Activated T-cell treated with anti-CD3 and anti-CD28 coated beads for 1 hour (primary cell): ENCODE results near the gene IL33.

Experiments
- DNase-seq: peaks from one replicate; pipeline ENCODE4 v3.0.0-alpha.2; 2020; ENCODE audit warnings: low read depth

Gene IL33

DNA sequence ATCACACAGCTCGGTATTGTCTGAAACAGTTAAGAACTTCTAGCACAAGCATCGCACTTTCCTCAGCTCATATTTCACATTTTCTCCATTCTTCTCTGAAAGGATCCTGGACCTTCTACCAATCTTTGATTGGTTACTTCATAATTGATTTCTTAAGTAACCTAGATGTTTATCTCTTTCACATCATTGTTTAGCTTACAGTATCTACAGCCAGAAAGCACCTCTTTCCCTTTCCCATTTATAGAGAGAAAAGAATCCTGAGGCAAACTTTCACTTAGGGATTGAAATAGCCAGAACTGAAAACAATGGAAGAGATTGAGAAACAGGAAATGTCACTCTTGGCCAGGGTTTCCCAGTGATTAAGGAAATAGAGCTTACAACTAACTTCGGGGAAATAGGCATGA lies 2.5 kb downstream of the IL33 start:
- no peak for DNase-seq

DNA sequence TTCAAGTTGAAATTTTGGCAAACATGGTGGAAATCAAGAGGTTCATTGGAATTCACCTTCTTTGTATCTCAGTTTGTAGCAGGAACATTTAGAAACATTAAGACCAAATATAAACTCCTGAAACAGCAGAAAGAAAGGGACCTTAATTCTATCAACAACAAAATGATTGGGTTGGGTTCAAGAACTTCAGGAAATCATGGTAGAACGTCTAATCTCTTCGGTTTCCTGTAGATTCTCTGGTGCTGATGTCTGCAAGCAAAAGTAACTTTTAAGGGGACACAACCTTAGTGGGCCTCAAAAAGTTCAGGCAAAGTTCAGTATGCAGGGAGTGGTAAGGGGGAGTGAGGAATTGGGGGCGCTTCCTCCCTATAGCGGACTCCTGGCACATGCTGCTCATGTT lies 3.4 kb downstream of the IL33 start:
- no peak for DNase-seq

- DNase-seq, result no peak
Observed at GRCh38 chr9:6219981-6220380, 4.4 kb downstream of the IL33 start.

DNA sequence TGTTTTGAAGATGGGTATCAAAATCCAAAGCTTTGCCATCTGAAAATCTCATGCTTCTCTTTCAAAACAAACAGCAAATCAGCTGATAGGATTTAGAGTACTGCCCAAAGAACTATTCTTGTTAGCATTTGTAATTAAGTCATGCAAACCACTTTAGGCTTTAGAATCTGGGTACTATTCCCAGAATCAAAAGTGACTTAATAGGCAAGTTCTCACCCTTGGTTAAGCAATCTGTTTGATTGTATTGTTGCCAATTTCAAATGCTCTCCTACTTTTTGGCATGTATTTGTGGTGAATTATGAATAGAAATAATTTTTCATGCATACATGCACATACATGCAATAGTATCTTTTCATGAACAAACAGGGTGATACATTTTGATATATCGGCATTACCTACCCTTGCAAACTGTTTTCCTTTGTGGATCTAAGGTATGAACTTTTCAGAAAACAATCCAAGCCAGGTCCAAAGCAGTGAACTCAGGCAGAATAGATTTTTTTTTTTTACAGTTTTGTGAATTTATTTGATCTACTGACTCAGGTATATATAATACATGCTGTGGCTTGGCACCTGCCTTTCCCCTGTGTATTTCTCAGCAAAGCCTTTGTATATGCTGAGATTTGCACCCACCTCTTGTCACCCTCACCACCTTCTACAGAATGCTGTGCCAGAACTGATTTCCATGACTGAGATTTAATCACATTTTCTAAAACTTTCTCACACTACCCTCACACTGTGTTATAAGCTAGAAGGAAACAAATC lies 9.0 kb downstream of the IL33 start:
- no peak for DNase-seq

DNA sequence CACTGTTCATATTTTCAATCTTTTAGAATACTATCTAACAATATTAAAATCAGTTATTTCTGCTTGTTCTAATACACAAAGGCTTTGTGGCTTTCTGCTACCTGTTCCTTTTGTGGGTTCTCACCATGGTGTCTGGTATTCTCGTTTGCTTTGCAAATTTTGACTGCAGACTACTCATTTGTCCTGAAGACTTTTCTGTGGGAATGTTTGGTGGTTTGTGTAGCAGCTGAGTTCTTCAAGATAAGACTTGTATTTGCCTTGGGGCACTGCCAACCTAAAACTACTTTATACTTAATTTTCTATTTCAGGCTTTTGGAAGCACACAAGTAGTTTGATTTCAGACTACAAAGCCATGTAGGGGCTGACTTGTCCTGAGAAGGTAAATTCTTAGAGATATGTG lies 11.1 kb downstream of the IL33 start:
- no peak for DNase-seq

GRCh38 chr9:6229186-6229585 lies 13.6 kb downstream of the IL33 start:
- DNase-seq, result no peak

DNA sequence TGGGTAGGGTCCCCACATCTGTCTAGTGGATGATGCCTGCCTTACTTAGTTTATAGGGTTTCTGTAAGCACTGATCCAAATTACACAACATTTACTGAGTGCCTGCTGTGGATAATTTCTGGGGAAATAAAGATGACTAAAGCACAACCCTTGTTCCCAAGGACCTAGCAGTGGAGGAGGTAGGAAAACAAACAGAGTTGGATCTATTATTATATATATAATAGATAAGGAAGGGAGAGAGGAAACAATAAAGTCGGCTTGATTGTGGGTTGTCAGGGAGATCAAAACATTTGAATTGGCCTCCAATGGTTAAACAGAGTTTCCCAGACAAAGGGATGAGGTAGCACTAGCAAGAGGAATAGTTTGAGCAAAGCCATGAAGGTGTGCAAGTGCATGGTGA lies 14.0 kb downstream of the IL33 start:
- DNase-seq, result no peak

DNA sequence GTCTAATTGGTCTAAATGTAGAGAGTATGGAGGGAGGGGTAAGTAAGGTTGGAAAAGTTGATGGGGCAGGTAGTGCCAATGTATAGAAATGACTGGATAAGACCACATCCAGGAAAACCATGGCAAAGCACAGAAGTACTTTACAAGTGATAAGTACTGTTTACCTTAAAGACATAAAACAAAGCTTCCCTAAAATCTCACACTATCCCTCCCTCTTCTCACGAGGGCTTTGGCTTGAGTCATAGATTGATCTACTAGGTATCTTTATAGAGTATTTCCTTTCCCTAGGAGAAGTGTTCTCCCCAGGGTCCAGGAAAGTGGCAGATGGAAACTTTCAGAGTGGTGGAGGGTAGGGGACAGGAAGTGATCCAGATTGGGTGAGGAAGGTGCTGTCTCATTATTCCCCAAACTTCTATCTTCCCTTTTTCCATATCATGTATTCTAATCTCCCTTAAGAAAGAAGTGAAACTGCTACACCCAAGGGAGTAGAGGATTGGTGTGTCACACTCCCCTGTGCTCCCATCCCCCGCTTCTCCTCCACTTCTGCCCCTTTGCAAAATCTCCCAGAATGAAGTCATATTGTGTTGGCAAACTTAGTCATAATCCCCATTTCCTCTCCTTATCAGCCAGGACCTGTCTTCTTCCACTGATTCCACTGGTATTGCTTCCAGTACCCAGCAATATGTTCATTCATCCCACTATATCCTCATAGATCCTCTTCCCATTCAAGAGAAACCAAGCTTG lies 14.6 kb downstream of the IL33 start:
- no peak for DNase-seq

DNA sequence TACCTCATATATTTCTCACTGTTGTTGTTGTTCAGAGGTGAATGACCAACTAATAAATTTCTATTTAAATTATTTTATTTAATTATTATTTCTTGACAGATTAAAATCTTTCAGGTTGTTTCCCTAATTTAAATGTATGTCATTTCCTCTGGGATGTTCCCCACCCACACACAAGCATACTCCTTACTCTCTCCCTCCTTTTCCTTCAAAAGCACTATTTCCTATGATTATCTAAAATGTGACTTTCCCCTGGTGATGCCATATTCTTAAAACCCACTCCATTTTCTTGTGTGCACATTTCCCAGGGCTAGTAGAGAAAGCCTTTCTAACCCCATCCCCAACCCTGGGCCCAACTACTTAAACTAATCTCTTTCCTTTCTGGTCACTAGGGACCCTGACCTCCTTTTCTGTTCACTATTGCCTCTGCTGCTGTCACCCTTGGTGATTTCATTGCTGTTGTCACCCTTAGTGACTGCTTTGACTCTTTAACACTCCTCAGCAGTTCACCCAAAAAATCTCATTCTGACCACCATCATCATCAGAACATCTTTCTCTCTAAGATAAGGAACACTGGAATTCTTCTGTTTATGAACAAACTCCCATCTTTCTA lies 16.8 kb downstream of the IL33 start:
- no peak for DNase-seq

DNA sequence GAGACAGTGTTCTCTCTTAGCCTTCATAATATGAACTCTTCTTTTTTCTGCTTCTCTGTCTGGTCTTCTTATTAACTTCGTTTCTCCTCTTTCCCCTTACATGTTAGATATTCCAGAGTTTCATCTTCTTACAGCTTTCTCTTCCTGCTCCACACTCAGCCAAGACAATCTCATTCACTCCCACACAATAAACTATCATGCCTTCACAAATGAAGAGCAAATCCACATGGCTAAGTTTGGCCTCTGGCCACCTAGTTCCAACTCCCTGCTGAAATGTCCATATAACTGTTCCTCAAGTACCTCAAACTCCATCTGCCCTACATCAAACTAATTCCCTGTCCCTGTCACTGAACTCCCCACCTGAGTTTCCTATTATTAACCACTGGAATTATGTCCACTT lies 18.4 kb downstream of the IL33 start:
- DNase-seq, result no peak

- DNase-seq, result no peak
Observed at GRCh38 chr9:6237267-6237666, 21.7 kb downstream of the IL33 start.

DNA sequence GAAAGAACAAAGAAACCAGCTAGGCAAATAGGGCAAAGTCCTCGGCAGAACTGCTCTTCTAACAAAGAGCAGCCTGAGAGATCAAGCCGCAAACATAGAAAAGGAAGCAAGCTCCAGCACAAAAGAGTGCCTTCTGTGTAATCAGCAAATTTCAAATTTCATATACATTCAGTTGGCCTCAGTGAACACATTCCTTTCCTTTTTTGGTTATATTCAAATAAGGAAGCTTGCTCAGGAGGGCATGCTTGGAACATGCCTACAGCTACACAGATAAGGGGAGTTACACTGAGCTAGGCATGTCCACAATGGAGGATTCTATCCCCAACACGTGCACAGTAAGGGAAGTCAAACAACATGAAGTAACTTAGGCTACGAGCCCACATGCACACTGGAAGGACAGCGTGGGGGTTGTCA lies 23.4 kb downstream of the IL33 start:
- no peak for DNase-seq

DNA sequence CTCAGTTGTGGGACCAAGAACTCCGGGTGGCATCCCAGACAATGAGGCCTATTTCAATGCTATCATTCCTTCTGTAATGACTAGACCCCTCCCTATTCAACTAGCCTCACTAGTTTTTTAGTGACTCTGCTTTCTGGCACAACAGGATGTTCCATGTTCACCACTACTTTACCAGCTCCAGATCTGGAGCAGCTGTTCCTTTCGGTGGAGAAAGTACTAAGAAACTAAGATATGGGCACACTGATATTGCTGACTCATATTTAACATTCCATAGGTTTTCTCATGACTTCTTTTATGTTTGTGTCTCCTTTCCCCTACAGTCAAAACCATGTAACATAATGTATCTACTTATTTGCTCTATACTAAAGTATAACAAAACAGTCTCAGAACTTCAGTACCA lies 24.1 kb downstream of the IL33 start:
- DNase-seq, result no peak

GRCh38 chr9:6243746-6244145 lies 28.1 kb downstream of the IL33 start:
- DNase-seq, result no peak

- no peak for DNase-seq
Observed at GRCh38 chr9:6247266-6247665, 31.7 kb downstream of the IL33 start.

- DNase-seq, result no peak
Observed at GRCh38 chr9:6268826-6269397, 53.3 kb downstream of the IL33 start.

DNA sequence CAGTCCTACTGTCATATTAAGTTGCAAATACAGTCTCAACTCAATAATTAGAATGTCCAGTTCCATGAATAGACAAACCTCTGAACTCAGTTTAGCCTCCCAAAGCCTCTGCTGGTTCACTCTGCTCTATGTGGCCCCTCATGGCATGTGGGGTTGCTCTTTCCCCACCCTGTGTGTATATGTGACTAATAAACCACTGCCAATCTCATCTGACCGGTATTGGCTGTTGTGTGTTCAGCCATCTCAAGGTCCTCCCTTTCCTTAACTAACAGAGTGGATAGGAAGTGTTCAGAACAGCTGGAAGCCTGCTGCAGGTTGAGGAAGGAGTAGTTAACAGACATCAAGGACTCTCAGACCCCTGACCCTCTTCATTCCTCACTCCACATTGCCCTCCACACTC lies 55.3 kb downstream of the IL33 start:
- DNase-seq, result no peak

DNA sequence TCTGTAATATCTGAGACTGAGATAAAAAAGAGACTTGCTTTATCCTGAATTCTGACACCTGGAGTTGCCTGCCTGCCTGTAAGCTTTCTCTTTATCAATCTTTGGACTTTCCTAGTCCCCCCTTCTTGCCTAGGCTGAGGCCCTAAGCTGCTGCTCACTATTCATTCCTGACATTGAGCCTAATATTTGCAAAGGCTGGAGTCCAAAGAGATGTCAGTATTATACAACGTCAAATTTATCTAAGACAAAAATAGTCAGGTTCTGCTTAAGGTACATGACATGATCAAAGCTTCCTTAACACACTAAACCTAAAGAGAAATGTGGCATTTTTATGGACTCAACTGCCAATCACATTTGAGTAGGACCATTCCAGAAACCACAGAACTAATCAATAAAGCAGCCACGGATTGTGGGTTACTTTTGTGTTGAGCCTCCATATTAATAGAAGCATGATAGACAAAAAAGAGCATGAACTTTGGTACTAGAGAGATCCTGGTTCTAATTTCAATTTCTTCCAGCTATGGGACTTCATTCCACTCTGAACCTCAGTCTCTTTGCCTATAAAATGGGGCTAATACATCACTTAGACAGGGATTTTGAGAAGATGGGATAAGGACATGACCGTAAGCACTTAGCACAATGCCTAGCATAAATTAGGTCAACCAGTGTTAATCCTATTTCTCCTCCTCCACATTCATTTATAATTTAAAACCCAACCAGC lies 56.1 kb downstream of the IL33 start:
- no peak for DNase-seq

- DNase-seq, result no peak
Observed at GRCh38 chr9:6272229-6272598, 56.6 kb downstream of the IL33 start.

GRCh38 chr9:6277417-6277816 lies 61.8 kb downstream of the IL33 start:
- no peak for DNase-seq

DNA sequence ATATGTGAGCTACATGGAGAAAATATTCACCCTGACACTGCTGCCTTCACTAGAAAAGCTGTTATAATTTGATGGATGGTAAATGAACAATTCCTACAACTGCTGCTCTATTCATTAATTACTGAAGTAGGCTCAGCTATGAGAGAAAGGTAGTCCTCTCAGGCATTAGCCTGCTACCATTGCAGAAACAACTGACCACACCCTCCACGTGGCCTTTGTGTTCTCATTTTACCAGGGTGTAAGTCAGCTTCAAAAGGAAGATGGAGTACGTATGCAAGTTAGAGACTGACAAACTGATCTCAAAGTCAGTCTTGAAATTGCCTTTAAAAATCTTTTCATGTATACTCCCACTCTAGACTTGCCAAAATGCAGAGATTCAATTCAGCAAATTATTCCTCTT lies 86.3 kb downstream of the IL33 start:
- no peak for DNase-seq

- no peak for DNase-seq
Observed at GRCh38 chr9:6302417-6302816, 86.8 kb downstream of the IL33 start.
